ENCODE data around the gene UBR4. TPM values are rescaled to one million over a fixed set of nuclear protein-coding genes. Genes with fewer than 3 reads are reported as not detected.

UBR4 gene
- total and polyA plus RNA-seq, 7 donors: 32.4 to 215 (median 73.5) TPM

DNA sequence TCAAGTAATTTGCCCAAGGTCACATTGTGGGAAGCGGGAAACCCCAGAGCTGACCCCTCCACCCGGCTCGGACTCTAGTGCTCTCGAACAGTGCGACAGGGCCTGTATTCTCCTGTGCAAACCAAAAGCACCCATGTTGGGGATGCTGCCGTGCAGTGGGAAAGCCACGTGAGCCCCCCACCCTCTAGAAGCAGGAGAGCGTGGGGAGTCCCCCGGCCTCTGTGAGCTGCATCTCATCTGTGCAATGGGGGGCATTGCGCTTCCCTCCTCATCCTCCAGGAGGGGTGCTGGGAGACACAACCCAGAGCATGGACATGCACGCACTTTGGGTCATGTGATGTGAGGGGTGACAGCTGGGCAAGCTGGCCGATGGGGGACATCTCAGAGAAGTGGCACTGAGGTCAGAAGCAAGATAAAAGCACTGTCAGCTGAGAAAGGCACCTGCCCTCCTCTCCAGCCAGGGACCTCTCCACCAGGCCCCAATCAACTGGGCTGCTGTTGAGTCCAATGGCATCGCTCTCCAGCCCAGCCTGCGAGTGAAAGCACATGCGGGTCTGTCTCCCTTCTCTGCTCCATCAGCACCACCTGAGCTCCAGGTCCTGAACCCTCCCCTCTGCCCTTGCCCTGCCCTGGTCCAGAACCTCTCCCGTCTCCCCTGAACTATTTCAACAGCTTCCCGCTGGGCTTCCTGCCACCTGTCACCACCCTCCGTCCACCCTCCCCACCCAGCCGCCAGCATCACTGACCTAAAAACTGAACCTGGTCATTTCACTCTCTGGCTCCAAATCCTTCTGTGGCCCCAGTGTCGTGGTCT lies 177.2 kb downstream of the UBR4 start:
- peaks cover 0 to 13% (median 4%) of the 10 kb centered on the region in 4 donors for H3K4me1 ChIP-seq
- H3K9me3 ChIP-seq: no peaks in the 10 kb centered on the region
- no peak for TF ChIP-seq EP300 (IDR thresholded peaks at IDR 0.05)
- no peak for TF ChIP-seq POLR2AphosphoS5 (IDR thresholded peaks at IDR 0.05)
- TF ChIP-seq, protein P1, sequence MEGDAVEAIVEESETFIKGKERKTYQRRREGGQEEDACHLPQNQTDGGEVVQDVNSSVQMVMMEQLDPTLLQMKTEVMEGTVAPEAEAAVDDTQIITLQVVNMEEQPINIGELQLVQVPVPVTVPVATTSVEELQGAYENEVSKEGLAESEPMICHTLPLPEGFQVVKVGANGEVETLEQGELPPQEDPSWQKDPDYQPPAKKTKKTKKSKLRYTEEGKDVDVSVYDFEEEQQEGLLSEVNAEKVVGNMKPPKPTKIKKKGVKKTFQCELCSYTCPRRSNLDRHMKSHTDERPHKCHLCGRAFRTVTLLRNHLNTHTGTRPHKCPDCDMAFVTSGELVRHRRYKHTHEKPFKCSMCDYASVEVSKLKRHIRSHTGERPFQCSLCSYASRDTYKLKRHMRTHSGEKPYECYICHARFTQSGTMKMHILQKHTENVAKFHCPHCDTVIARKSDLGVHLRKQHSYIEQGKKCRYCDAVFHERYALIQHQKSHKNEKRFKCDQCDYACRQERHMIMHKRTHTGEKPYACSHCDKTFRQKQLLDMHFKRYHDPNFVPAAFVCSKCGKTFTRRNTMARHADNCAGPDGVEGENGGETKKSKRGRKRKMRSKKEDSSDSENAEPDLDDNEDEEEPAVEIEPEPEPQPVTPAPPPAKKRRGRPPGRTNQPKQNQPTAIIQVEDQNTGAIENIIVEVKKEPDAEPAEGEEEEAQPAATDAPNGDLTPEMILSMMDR (IDR thresholded peaks at IDR 0.05): no peak
- TF ChIP-seq POLR2A (IDR thresholded peaks at IDR 0.05): no peak
- H3K4me3 ChIP-seq: no peak overlapping the region
- 85 to 91% methylated on average over 20 of the region's 20 CpGs for WGBS, 2 donors
- no peaks in the 10 kb centered on the region for H3K27me3 ChIP-seq
- no peak for DNase-seq
- no peak overlapping the region for H3K27ac ChIP-seq
- intact Hi-C loops (cut with DNase I): no loop called here
- no peaks in the 10 kb centered on the region for H3K36me3 ChIP-seq

DNA sequence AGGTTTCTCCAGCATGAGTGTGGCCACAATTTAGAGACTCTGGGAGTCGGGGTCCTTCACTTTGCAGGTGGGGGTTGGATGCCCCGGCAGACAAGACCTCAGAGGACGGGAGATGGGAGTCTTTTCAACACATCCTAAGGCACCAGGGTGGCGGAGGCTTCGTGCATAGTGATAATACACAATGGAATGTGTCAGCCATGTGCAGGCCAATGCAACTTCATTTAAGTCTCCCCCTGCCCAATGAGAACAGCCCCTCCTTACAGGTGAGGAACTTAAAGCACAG lies 177.7 kb downstream of the UBR4 start:
- no peaks in the 10 kb centered on the region for H3K36me3 ChIP-seq
- TF ChIP-seq POLR2A (IDR thresholded peaks at IDR 0.05) (no peak), POLR2AphosphoS5 (IDR thresholded peaks at IDR 0.05) (no peak), EP300 (IDR thresholded peaks at IDR 0.05) (no peak)
- TF ChIP-seq, protein P1 (IDR thresholded peaks at IDR 0.05): no peak
- intact Hi-C loops (cut with DNase I): no loop called here
- H3K9me3 ChIP-seq: no peaks in the 10 kb centered on the region
- no peak for DNase-seq
- H3K4me3 ChIP-seq: no peak overlapping the region
- H3K27ac ChIP-seq: no peak overlapping the region
- 73 to 89% methylated on average over 5 of the region's 5 CpGs for WGBS, 2 donors
- peaks cover 0 to 13% (median 4%) of the 10 kb centered on the region in 4 donors for H3K4me1 ChIP-seq
- H3K27me3 ChIP-seq: no peaks in the 10 kb centered on the region

DNA sequence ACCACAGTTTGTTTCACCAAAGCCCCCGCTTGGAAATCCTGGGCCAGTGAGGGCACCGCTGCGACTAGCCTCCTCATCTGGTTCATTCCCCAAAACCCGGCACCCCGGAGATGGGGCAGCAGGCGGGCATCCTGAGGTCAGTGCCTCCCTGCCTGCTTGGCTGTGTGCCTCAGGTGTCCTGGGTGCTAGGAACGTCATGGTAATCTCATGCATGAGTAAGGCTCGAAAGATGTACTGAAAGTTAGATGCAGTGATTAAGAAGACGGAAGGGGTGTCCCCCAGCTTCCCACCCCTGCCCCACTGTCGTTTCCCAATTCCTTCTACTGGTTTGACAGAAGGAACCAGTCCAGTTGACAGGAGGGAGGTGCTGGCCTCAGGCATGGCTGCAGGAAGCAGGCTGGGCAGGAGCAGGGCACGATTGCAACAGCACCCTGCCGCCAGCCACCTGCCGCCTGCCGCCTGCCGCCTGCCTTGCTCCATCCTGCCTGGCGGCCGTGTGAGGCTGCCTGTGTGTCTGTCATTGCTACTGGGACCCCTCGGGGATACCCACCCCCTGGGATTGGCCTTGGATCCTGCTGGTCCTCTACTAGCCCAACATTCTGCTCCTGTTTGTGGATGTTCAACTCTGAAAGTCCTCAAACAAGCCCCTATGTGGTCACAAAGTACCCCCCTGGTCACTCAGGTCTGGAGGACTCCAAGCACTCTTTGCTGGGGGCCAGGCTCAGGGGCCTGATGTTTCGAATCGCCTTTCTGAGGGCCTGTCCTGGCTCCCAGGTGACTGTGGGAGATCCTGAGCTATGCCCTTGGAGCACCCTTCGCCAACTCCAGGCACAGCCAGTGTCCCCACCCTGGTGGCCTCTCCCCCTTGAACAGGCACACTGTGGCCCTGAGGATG lies 180.6 kb downstream of the UBR4 start:
- TF ChIP-seq, protein P1 (IDR thresholded peaks at IDR 0.05): no peak
- TF ChIP-seq POLR2A (IDR thresholded peaks at IDR 0.05): no peak
- TF ChIP-seq POLR2AphosphoS5 (IDR thresholded peaks at IDR 0.05): no peak
- TF ChIP-seq EP300 (IDR thresholded peaks at IDR 0.05): no peak
- no peaks in the 10 kb centered on the region for H3K27me3 ChIP-seq
- H3K9me3 ChIP-seq: peaks cover 0 to 3% (median 0%) of the 10 kb centered on the region in 4 donors
- no peak overlapping the region for H3K4me3 ChIP-seq
- no peaks in the 10 kb centered on the region for H3K36me3 ChIP-seq
- WGBS, 2 donors: 56 to 60% methylated on average over 21 of the region's 21 CpGs
- intact Hi-C loops (cut with DNase I): loop anchor here (10.0 kb wide), 1 partner anchor 415 kb away; no protein-coding TSS in a partner anchor
- H3K4me1 ChIP-seq: peaks cover 0 to 11% (median 4%) of the 10 kb centered on the region in 4 donors
- no peak overlapping the region for H3K27ac ChIP-seq
- DNase-seq: no peak

DNA sequence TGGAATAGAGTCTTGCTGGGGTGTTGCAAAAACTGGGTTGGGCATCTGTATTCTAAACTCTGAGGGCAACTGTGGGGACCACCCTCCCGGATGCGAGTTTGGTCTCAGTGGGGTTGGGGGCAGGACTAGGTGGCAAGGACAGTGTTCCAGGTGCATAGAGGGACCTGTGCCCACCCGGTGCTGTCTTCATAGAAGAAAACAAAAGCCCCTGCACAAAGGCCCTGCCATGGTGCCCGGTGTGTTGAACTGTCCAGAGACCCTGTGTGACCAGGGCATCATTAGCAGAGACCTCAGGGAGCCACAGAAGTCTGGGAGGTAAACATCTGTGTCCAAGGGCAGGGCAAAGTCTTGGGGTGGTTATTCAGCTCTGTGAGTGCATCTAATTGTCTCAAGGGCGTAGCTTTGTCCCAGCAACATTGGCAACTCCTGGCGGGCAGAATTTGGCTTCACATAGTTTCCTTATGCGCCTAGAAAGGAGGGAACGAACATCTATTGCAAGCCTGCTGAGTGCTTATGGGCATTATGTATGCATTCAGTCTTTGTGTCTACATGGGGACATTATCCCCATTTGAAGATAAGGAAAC lies 181.4 kb downstream of the UBR4 start:
- Histone ChIP-seq H3K4me1 (peaks cover 0 to 3% (median under 1%) of the 10 kb centered on the region in 4 donors), H3K36me3 (no peaks in the 10 kb centered on the region), H3K27ac (no peak overlapping the region), H3K9me3 (peaks cover 0 to 4% (median 0%) of the 10 kb centered on the region in 4 donors), H3K4me3 (no peak overlapping the region), H3K27me3 (no peaks in the 10 kb centered on the region)
- no peak for DNase-seq
- no peak for TF ChIP-seq POLR2AphosphoS5 (IDR thresholded peaks at IDR 0.05)
- intact Hi-C loops (cut with DNase I): loop anchor here (10.0 kb wide), 1 partner anchor 414 kb away; no protein-coding TSS in a partner anchor
- 61 to 76% methylated on average over 8 of the region's 8 CpGs for WGBS, 2 donors

DNA sequence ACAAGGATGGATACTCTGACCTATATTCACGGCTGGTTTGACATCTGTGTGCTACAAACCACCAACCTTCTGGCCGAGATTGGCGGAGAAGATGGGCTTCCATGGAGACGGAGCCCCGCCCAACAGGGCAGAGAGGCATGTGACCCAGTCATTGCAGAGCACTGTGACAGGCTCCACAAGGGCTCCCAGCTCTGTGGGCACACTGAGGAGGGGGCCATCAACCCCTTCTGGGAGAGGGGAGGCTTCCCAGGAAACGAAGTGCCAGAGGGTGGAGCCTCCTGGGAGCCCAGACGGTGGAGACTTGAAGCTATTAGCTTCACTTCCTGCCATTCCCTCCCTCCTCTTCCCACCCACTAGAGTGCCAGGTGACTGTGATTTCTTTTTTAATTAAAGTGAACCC lies 182.0 kb downstream of the UBR4 start:
- intact Hi-C loops (cut with DNase I): loop anchor here (10.0 kb wide), 1 partner anchor 413 kb away; no protein-coding TSS in a partner anchor
- no peak overlapping the region for H3K4me3 ChIP-seq
- no peak for DNase-seq
- no peak overlapping the region for H3K27ac ChIP-seq
- TF ChIP-seq POLR2AphosphoS5 (IDR thresholded peaks at IDR 0.05) (no peak), POLR2A (IDR thresholded peaks at IDR 0.05) (no peak), EP300 (IDR thresholded peaks at IDR 0.05) (no peak)
- TF ChIP-seq, protein P1 (IDR thresholded peaks at IDR 0.05): no peak
- peaks cover 0 to 4% (median 0%) of the 10 kb centered on the region in 4 donors for H3K9me3 ChIP-seq
- no peaks in the 10 kb centered on the region for H3K36me3 ChIP-seq
- H3K4me1 ChIP-seq: no peaks in the 10 kb centered on the region
- H3K27me3 ChIP-seq: no peaks in the 10 kb centered on the region
- 5 to 27% methylated on average over 7 of the region's 7 CpGs for WGBS, 2 donors

Measured in sigmoid colon (tissue), 7 donors.